Subcutaneous abdominal adipose tissue (tissue), 5 donors: ENCODE data around the gene DCP1B.

Source experiments
- H3K27ac ChIP-seq: one replicate; pipeline ENCODE4 v1.7.0; 2013; ENCODE audit warnings: low read depth, mild to moderate bottlenecking, inconsistent platforms, low read length, moderate library complexity
- H3K27me3 ChIP-seq, 5 donors: one replicate each; pipeline ENCODE4 v1.7.0; 2013; ENCODE audit warnings: low read length in 5 of 5, inconsistent platforms in 1 of 5; ENCODE audit not compliant: control insufficient read depth in 5 of 5, insufficient read depth in 4 of 5
- H3K36me3 ChIP-seq, 5 donors: one replicate each; pipeline ENCODE4 v1.7.0; 2013; ENCODE audit warnings: low read length in 5 of 5; ENCODE audit not compliant: control insufficient read depth in 5 of 5, insufficient read depth in 5 of 5
- H3K4me1 ChIP-seq, 5 donors: one replicate each; pipeline ENCODE4 v1.7.0; 2013; ENCODE audit warnings: low read length in 5 of 5, mild to moderate bottlenecking in 3 of 5, moderate library complexity in 1 of 5; ENCODE audit not compliant: control insufficient read depth in 5 of 5, insufficient read depth in 5 of 5
- H3K4me3 ChIP-seq, 5 donors: one replicate each; pipeline ENCODE4 v1.7.0; 2013; ENCODE audit warnings: low read length in 5 of 5, low read depth in 1 of 5
- H3K9ac ChIP-seq, 5 donors: one replicate each; pipeline ENCODE4 v1.7.0; 2013; ENCODE audit warnings: low read length in 5 of 5, mild to moderate bottlenecking in 4 of 5, moderate library complexity in 3 of 5
- H3K9me3 ChIP-seq, 5 donors: one replicate each; pipeline ENCODE4 v1.7.0; 2013; ENCODE audit warnings: low read length in 5 of 5; ENCODE audit not compliant: control insufficient read depth in 5 of 5
- donor health status: healthy.
- donor health status: healthy.
- donor health status: healthy.
- donor health status: healthy.
- donor health status: healthy.

Gene DCP1B

DNA sequence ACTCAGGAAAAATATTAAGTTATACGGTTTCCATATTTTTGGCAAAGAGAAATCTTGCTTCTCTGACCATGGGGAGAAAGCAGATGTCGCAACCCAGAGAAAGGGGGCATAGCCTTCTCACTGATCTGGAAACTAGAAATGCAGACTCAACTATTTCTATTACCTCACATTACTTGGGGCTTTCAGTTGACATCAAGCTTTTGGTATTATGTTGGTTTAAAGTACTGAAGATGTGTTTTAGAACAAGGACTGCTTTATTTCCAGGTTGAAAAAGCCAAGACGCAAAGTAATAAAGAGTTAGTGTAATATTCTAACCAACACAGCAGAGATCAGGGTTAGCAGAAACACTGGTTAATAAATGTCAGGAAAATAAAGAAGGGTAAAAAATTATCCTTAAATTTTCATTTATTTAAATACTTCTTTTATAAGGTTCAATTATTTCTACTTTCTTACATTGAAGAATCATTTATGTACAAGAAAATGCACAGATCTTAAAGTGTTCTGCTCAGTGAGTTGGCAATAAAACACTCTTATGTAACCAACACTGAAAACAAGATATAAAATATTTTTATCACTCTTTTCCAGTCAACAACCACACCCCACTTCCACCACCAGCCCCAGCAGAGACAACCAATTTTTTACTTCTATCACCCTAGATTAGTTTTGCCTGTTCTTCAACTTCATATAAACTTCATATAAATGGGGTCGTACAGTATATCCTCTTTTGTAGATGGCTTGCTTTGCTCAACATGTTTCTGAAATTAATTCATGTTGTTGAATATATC, 26.0 kb downstream of the DCP1B start:
- no peaks in the 10 kb centered on the region for H3K36me3 ChIP-seq
- no peak overlapping the region for H3K9ac ChIP-seq
- no peak overlapping the region for H3K4me3 ChIP-seq
- peaks cover 0 to 47% (median 23%) of the 10 kb centered on the region in 5 donors for H3K4me1 ChIP-seq
- H3K9me3 ChIP-seq: no peaks in the 10 kb centered on the region
- H3K27me3 ChIP-seq: no peaks in the 10 kb centered on the region
- peak overlapping the region; percentile 39 for H3K27ac ChIP-seq

DNA sequence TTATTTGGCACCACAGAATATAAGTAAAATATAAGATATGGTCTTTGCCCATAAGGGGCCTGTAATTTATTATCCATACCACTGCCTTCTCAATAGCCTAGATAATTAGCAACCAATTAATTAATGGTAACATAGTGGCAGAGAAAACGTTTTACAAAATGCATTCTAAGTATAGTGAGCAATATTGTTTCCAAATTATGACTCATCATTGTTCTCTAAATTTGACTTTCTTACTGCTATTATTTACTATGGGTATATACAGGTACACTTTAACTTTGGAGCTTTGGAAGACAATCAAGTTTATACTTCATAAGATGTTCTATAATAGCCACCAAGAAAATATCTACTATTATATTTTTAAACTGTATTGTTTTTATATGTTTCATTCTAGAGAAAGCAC, 26.7 kb downstream of the DCP1B start:
- H3K9me3 ChIP-seq: no peaks in the 10 kb centered on the region
- no peaks in the 10 kb centered on the region for H3K27me3 ChIP-seq
- peak overlapping the region; percentile 39 for H3K27ac ChIP-seq
- no peak overlapping the region for H3K9ac ChIP-seq
- peaks cover 0 to 53% (median 28%) of the 10 kb centered on the region in 5 donors for H3K4me1 ChIP-seq
- no peak overlapping the region for H3K4me3 ChIP-seq
- H3K36me3 ChIP-seq: no peaks in the 10 kb centered on the region

DNA sequence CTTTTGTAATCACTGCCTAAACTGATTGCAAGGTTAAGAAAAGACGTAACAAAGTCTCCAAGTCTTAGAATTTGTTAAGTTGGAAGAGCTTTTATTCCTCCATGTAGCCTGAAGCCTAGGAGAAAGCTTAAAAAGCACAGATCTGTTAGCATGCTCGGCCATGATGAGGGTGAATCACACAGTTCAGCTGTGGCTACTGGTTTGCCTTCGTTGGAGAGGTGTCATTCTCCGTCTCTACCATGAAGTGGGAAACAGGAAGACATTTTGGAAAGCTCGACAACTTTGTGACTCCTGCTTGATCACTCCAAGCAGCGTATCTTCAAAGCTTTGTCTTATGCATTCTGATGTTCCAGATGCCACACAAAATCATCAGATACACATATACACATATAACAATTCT, 27.1 kb downstream of the DCP1B start:
- no peaks in the 10 kb centered on the region for H3K36me3 ChIP-seq
- H3K9ac ChIP-seq: no peak overlapping the region
- H3K4me3 ChIP-seq: no peak overlapping the region
- peaks cover 0 to 58% (median 31%) of the 10 kb centered on the region in 5 donors for H3K4me1 ChIP-seq
- H3K9me3 ChIP-seq: no peaks in the 10 kb centered on the region
- H3K27me3 ChIP-seq: no peaks in the 10 kb centered on the region
- peak overlapping the region; percentile 39 for H3K27ac ChIP-seq

DNA sequence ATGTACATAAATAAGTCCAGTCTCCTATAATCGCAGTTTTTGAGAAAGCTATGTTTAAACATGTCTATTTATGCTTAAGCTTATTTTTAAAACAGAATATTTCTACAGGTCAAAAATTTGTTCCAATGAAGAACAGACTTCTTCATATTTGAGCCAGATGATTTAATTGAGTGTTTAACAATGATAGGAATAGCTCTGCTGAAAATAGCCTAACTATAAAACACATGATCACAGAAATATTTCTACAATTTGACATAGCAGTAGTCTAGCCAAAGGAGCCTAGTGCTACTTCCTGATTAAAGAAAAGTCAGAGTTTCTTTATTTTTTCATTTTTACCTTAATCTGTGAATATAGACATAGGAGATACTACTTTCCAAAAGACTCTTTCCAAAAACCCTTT, 29.4 kb downstream of the DCP1B start:
- Histone ChIP-seq H3K4me1 (peaks cover 4 to 77% (median 45%) of the 10 kb centered on the region in 5 donors), H3K9me3 (no peaks in the 10 kb centered on the region), H3K4me3 (no peak overlapping the region), H3K9ac (no peak overlapping the region), H3K36me3 (no peaks in the 10 kb centered on the region), H3K27me3 (no peaks in the 10 kb centered on the region), H3K27ac (no peak overlapping the region)

DNA sequence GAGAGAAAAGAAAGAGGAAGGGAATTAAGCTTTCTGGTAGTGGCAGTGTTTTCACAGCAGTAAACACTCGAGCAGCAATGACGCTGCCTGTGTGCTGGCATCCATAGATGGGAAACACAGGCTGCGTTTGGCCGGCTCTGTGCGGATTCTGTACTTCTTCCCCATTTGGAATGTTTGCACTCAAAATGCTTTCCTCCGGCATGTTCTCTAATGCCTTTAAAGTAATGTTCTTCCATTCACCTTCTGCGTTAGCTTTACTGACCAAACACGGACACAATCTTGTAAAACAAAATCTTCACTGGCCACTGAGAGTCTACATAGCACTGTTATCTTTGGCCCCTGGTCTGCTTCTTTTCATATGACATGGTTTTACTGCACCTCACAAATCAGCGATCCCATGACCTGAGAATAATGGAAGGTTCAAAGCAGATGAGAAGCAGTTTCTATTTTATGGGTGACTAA, 31.4 kb downstream of the DCP1B start:
- peak overlapping the region in 4 of 5 donors; percentile 38 to 78 (median 54) for H3K9ac ChIP-seq
- peak overlapping the region; percentile 72 for H3K27ac ChIP-seq

DNA sequence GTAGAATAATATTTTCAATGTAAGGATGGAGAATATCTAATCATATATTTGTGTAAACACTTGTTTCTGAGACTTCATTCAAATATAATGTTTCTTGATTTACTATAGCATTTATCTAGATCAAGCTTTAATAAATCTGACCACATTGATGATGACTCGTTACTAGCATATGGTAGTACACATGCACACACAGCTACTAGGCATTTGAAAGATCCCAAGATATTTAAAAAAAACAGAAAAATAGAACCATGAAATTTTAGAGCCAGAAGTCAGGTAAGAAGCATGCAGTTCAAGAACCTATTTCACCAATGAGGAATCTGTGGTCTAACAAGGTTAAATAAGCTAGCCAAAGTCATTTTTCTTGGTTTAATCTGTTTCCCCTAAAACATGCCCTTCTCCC, 32.0 kb downstream of the DCP1B start:
- peaks cover 4 to 65% (median 44%) of the 10 kb centered on the region in 5 donors for H3K4me1 ChIP-seq
- H3K4me3 ChIP-seq: no peak overlapping the region
- peak overlapping the region; percentile 72 for H3K27ac ChIP-seq
- no peaks in the 10 kb centered on the region for H3K9me3 ChIP-seq
- H3K36me3 ChIP-seq: peaks cover 0 to 5% (median 0%) of the 10 kb centered on the region in 5 donors
- peak overlapping the region in 4 of 5 donors; percentile 38 to 78 (median 54) for H3K9ac ChIP-seq
- no peaks in the 10 kb centered on the region for H3K27me3 ChIP-seq

More for the DNA sequence above, 31.4 kb downstream of the DCP1B start:
- H3K36me3 ChIP-seq: no peaks in the 10 kb centered on the region
- H3K4me1 ChIP-seq: peaks cover 4 to 71% (median 49%) of the 10 kb centered on the region in 5 donors
- H3K9me3 ChIP-seq: no peaks in the 10 kb centered on the region
- no peaks in the 10 kb centered on the region for H3K27me3 ChIP-seq
- peak overlapping the region in 3 of 5 donors; percentile 14 to 44 (median 26) for H3K4me3 ChIP-seq

DNA sequence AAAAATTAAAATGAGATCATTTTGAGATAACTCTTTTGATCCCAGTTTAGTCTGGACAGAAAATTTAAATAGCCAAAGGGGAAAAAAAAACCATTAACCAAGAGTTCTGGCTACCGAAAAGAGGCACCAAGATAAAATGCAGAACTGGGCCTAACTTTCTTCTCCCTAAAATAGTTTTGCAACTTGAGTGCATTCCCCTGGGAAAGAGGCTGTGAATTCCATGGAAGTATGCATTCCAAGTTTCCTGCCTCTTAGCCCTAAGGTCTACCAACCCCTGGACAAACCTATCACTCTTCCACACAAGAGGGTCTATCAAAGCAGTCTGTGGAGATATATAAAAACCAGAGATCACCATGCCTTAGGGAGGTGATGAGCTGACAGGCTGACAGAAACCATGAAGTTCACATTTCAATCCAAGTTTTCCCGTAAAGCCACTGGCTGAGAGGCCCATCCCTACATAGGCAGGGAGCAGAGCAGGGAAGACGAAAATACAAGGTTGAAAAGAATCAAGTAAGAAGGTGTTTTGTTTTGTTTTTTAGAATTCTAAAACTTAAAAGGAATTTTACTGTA, 33.8 kb downstream of the DCP1B start:
- H3K4me1 ChIP-seq: peaks cover 4 to 48% (median 30%) of the 10 kb centered on the region in 5 donors
- H3K36me3 ChIP-seq: peaks cover 3 to 20% (median 13%) of the 10 kb centered on the region in 5 donors
- H3K9ac ChIP-seq: no peak overlapping the region
- H3K4me3 ChIP-seq: no peak overlapping the region
- no peaks in the 10 kb centered on the region for H3K9me3 ChIP-seq
- H3K27ac ChIP-seq: no peak overlapping the region
- H3K27me3 ChIP-seq: no peaks in the 10 kb centered on the region

DNA sequence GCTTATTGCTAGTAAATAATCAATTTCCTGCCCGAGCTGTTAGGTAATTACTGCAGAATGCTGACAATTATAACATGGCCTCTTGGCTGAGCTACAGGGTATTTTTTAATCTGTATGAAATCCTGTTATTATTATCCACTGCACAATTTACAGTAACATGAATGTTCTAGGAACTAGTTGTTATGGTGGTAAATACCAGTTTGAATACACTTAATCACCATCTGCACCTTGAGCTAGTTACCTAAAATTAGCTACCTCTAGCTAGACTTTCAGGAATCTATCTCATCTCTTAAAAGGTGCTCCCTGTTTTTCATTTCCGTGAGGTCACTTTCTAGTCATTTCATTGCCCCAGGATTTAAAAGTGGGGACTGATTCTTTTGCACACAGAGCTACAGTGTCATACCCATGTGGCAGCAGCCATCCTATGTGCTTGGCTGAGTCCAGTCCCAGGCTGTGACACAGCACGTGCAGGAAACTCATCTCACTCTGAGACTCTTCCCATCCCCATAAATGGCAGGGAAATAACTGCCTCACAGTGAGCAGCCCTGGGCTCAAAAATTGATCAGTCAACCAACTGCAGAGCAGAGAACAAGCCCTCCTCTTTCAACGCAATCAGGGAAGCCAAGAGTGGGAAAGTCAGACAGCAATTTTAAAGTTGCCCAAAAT, 37.6 kb downstream of the DCP1B start:
- H3K27ac ChIP-seq: no peak overlapping the region
- H3K36me3 ChIP-seq: peaks cover 18 to 39% (median 30%) of the 10 kb centered on the region in 5 donors
- peaks cover 0 to 18% (median 11%) of the 10 kb centered on the region in 5 donors for H3K4me1 ChIP-seq
- H3K27me3 ChIP-seq: no peaks in the 10 kb centered on the region
- no peak overlapping the region for H3K4me3 ChIP-seq
- no peak overlapping the region for H3K9ac ChIP-seq
- H3K9me3 ChIP-seq: no peaks in the 10 kb centered on the region

DNA sequence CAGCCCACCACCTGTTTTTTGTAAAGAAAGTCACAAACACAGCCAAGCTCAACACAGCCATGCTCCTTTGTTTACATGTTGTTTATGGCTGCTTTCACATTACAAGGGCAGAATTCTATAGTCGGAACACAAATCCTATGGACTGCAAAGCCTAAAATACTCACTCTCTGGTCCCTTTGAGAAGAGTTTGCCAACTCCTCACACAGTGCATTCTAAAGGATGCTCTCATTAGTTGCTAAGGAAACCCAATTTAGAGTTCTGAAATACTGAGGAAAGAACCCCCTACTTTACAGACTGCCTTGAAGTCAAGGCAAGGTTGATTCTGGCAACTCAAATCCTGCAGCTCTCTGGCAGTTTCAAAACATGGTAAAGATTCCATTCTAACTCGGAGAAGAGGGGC, 38.3 kb downstream of the DCP1B start:
- H3K9ac ChIP-seq: no peak overlapping the region
- H3K27ac ChIP-seq: no peak overlapping the region
- peaks cover 0 to 12% (median 11%) of the 10 kb centered on the region in 5 donors for H3K4me1 ChIP-seq
- no peak overlapping the region for H3K4me3 ChIP-seq
- H3K27me3 ChIP-seq: no peaks in the 10 kb centered on the region
- H3K9me3 ChIP-seq: no peaks in the 10 kb centered on the region
- H3K36me3 ChIP-seq: peaks cover 18 to 45% (median 38%) of the 10 kb centered on the region in 5 donors
